IPS-15b (cell line): ENCODE data around the gene LIX1L.

ENCODE experiments used
- H3K27me3 ChIP-seq: one replicate; pipeline ENCODE4 v1.6.1; 2013; ENCODE audit warnings: low read length; ENCODE audit not compliant: control insufficient read depth, insufficient read depth
- H3K36me3 ChIP-seq: one replicate; pipeline ENCODE4 v1.6.1; 2013; ENCODE audit warnings: low read length; ENCODE audit not compliant: control insufficient read depth, insufficient read depth
- H3K4me1 ChIP-seq: one replicate; pipeline ENCODE4 v1.6.1; 2013; ENCODE audit warnings: mild to moderate bottlenecking, low read length; ENCODE audit not compliant: control insufficient read depth, insufficient read depth
- H3K4me3 ChIP-seq: one replicate; pipeline ENCODE4 v1.5.1; 2013; ENCODE audit warnings: low read depth, low read length
- H3K9ac ChIP-seq: one replicate; pipeline ENCODE4 v1.6.1; 2013; ENCODE audit warnings: low read depth, mild to moderate bottlenecking, low read length
- H3K9me3 ChIP-seq: one replicate; pipeline ENCODE4 v1.6.1; 2013; ENCODE audit warnings: mild to moderate bottlenecking, low read length; ENCODE audit not compliant: control insufficient read depth, insufficient read depth

LIX1L gene

GRCh38 chr1:145895471-145895870, 62.3 kb downstream of the LIX1L start:
- H3K9ac ChIP-seq = no peak overlapping the region
- peaks cover 2% of the 10 kb centered on the region for H3K27me3 ChIP-seq
- H3K4me3 ChIP-seq = no peak overlapping the region
- H3K4me1 ChIP-seq = peaks cover 5% of the 10 kb centered on the region
- H3K9me3 ChIP-seq = no peaks in the 10 kb centered on the region
- no peaks in the 10 kb centered on the region for H3K36me3 ChIP-seq

GRCh38 chr1:145893306-145894055, 64.3 kb downstream of the LIX1L start:
- no peaks in the 10 kb centered on the region for H3K36me3 ChIP-seq
- no peak overlapping the region for H3K4me3 ChIP-seq
- peaks cover 5% of the 10 kb centered on the region for H3K4me1 ChIP-seq
- H3K27me3 ChIP-seq = peaks cover 2% of the 10 kb centered on the region
- H3K9ac ChIP-seq = no peak overlapping the region
- no peaks in the 10 kb centered on the region for H3K9me3 ChIP-seq

- Histone ChIP-seq H3K36me3 (no peaks in the 10 kb centered on the region), H3K9ac (no peak overlapping the region), H3K9me3 (no peaks in the 10 kb centered on the region), H3K27me3 (peaks cover 2% of the 10 kb centered on the region), H3K4me3 (peak overlapping the region; percentile 27), H3K4me1 (peaks cover 5% of the 10 kb centered on the region)
Measured at GRCh38 chr1:145892486-145893087, 65.2 kb downstream of the LIX1L start.

DNA sequence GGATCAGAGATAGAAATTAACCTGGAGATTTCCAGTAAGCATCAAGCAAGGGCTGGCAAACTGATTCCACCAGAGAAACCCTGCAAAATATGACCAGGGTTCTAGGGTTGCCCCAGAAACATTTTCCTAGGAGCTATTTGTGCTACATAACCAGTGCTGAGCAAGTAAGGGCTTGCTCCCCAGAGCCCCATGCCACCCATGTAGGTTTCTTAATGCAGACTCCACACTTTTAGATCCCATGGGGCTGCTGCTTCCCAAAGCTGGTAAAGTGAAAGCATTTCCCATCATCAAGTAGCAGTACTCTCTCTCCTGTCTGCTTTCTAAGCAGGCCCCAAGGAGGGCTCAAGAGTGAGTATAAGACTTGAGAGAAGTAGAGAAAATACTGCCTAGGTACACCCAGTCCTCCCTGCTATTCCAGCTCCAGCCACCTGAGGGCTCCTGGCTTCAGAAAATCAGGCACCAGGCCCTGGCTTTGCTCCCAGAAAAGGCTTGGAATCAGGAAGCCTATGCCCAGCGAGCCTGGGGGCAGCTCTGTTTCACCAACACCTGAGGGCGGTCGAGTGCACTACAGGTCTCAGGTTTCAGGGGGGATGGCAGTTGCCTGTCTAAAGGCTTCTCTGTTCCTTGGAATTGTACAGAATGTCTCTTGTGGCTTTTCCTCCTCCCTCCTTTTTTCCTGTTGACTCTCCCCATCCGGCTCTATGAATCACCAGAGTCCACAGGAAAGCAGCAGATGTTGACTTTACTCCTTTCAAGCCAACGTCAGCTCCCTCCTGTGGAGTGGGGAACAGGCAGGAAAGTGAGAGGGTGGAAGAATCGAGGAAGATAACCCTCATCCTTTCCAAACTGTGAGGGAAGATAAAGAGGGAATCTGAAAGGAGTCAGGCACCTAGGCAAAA, 66.0 kb downstream of the LIX1L start:
- no peaks in the 10 kb centered on the region for H3K9me3 ChIP-seq
- H3K36me3 ChIP-seq = no peaks in the 10 kb centered on the region
- peaks cover 5% of the 10 kb centered on the region for H3K4me1 ChIP-seq
- peaks cover 2% of the 10 kb centered on the region for H3K27me3 ChIP-seq
- H3K9ac ChIP-seq = peak overlapping the region; percentile 32
- peak overlapping the region; percentile 27 for H3K4me3 ChIP-seq

GRCh38 chr1:145891143-145891542, 66.7 kb downstream of the LIX1L start:
- no peak overlapping the region for H3K9ac ChIP-seq
- H3K36me3 ChIP-seq = no peaks in the 10 kb centered on the region
- H3K9me3 ChIP-seq = no peaks in the 10 kb centered on the region
- H3K4me1 ChIP-seq = peaks cover 5% of the 10 kb centered on the region
- no peak overlapping the region for H3K4me3 ChIP-seq
- H3K27me3 ChIP-seq = no peaks in the 10 kb centered on the region

GRCh38 chr1:145889722-145890121, 68.1 kb downstream of the LIX1L start:
- Histone ChIP-seq H3K9me3 (no peaks in the 10 kb centered on the region), H3K4me1 (peaks cover 5% of the 10 kb centered on the region)

GRCh38 chr1:145887631-145888030, 70.2 kb downstream of the LIX1L start:
- Histone ChIP-seq H3K4me1 (peaks cover 5% of the 10 kb centered on the region), H3K4me3 (no peak overlapping the region), H3K9ac (no peak overlapping the region), H3K27me3 (peaks cover 24% of the 10 kb centered on the region), H3K36me3 (no peaks in the 10 kb centered on the region), H3K9me3 (no peaks in the 10 kb centered on the region)

More at GRCh38 chr1:145889722-145890121, 68.1 kb downstream of the LIX1L start:
- H3K4me3 ChIP-seq = no peak overlapping the region
- H3K9ac ChIP-seq = no peak overlapping the region
- no peaks in the 10 kb centered on the region for H3K36me3 ChIP-seq
- peaks cover 8% of the 10 kb centered on the region for H3K27me3 ChIP-seq

DNA sequence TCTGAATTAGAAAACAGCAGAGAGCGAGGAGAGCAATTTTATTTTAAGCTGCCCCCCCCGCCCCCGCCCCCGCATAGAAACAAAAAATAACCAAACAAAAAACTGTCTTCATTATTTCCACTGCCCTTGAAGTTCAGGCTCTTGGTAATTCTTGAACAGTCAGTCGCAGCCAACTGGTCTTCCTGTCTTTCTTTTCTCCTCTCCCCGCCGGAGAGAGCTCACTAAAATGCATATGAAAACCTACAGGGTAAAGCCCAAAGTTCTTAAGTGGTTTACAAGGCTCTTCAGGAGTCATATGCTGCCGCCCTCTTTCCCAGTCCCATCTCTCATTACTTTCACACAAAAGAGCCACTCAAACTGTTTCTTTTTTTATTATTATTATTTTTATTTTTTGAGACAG, 71.0 kb downstream of the LIX1L start:
- Histone ChIP-seq H3K4me1 (no peaks in the 10 kb centered on the region), H3K4me3 (no peak overlapping the region), H3K36me3 (no peaks in the 10 kb centered on the region), H3K9ac (no peak overlapping the region), H3K27me3 (peaks cover 26% of the 10 kb centered on the region), H3K9me3 (no peaks in the 10 kb centered on the region)

DNA sequence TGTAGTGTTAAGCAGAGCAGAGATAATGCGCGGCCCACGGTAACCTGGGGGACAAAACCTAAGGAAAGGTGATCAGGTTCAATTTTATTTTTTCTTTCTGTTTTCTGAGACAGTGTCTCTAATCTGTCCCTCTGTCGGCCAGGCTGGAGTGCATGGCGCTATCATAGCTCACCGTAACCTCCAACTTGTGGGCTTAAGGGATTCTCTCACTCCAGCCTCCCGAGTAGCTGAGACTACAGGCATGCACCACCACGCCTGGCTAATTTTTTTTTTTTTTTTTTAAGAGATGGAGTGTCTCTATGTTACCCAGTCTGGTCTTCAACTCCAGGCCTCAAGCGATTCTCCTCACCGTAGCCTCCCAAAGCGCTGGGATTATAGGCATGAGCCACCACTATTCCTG, 71.4 kb downstream of the LIX1L start:
- Histone ChIP-seq H3K9me3 (no peaks in the 10 kb centered on the region), H3K4me1 (no peaks in the 10 kb centered on the region), H3K9ac (no peak overlapping the region), H3K4me3 (peak overlapping the region; percentile 67), H3K36me3 (no peaks in the 10 kb centered on the region), H3K27me3 (peaks cover 26% of the 10 kb centered on the region)

- H3K4me1 ChIP-seq = no peaks in the 10 kb centered on the region
Measured at GRCh38 chr1:145885738-145886287, 72.0 kb downstream of the LIX1L start, which contains the start of gene ANKRD35. TSS of gene ANKRD35 (minus strand) at chr1:145885866. CDS start at chr1:145885758, 108 bp downstream.

DNA sequence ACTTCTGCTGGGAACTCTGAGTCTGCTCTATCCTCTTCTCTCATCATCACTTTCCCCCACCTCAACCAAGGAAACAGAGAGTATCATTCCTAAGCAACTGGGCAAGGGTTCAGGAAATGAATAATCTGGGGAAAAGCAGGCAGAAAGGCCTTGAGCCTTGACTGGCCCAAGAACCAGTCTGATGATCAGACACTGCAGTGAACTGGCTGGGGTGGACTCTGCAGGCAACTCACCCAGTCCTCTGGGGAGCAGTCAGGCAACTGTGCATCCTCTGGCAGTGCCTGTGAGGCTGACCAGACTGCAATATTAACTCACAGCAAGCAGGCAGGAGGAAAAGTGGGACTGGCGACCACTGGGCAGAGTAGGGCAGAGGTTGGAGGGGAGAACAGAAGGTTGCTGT, 73.1 kb downstream of the LIX1L start:
- no peaks in the 10 kb centered on the region for H3K9me3 ChIP-seq
- H3K9ac ChIP-seq = no peak overlapping the region
- no peak overlapping the region for H3K4me3 ChIP-seq
- H3K4me1 ChIP-seq = peaks cover 8% of the 10 kb centered on the region
- H3K36me3 ChIP-seq = no peaks in the 10 kb centered on the region
- H3K27me3 ChIP-seq = peaks cover 26% of the 10 kb centered on the region

More at GRCh38 chr1:145885738-145886287, 72.0 kb downstream of the LIX1L start, which contains the start of gene ANKRD35:
- no peak within 1 kb of the TSS for H3K9ac ChIP-seq
- H3K9me3 ChIP-seq = no peaks in the 10 kb centered on the region
- no peaks in the 10 kb centered on the region for H3K36me3 ChIP-seq
- peaks cover 26% of the 10 kb centered on the region for H3K27me3 ChIP-seq
- H3K4me3 ChIP-seq = peak within 1 kb of the TSS; percentile 67
